NCI-H1048 (cell line): ENCODE measurements around the gene SCAF4.

ENCODE experiments used
- DNase-seq: peaks from one replicate; lab custom pipeline; 2025; lab: John Stamatoyannopoulos, UW

Gene SCAF4

GRCh38 chr21:31711326-31711725, 20.6 kb downstream of the SCAF4 start:
- DNase-seq: no peak

GRCh38 chr21:31710586-31710985, 21.3 kb downstream of the SCAF4 start:
- DNase-seq: no peak

- no peak for DNase-seq
Observed at GRCh38 chr21:31708541-31708940, 23.4 kb downstream of the SCAF4 start.

DNA sequence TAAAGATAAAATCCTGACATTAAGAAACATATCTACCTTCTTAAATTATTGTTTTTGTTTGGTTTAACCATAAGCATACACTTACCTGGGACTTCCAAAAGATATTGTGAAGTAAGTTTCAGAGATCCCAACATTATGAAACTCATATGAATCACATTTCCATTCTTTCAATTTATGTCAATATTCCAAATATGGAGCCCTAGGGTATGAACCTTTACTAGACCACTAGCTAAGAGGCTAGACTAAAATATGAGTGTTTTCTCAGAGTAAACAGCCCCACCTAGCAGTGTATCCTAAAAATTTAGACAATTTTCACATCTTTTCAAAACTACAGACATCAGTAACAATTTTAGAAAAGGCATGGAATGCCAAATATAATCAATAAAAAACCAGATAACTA, 24.4 kb downstream of the SCAF4 start:
- DNase-seq: no peak

DNA sequence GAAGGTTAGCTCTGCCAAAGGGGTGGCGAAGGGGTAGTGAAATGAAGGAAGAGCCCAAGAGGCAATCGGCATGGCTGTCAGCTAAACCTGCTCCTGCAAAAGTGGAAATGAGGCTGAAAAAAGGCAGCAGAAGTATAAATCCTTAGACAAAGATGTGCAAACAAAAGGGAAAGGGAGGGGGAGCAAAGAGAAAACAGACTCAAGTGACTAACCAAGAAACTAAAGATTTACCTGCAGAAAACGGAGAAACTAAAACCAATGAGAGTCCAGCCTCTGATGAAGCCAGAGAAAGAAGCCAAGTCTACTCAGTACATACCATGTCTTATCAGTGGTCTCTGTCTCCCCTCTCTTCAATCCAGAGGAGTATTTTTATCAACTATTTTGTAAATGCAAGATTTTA, 25.4 kb downstream of the SCAF4 start:
- no peak for DNase-seq

GRCh38 chr21:31700040-31700439, 31.9 kb downstream of the SCAF4 start:
- DNase-seq: no peak

- DNase-seq: no peak
Observed at GRCh38 chr21:31698461-31698860, 33.5 kb downstream of the SCAF4 start.

- no peak for DNase-seq
Observed at GRCh38 chr21:31696424-31696823, 35.5 kb downstream of the SCAF4 start.

GRCh38 chr21:31693222-31693621, 38.7 kb downstream of the SCAF4 start:
- no peak for DNase-seq

DNA sequence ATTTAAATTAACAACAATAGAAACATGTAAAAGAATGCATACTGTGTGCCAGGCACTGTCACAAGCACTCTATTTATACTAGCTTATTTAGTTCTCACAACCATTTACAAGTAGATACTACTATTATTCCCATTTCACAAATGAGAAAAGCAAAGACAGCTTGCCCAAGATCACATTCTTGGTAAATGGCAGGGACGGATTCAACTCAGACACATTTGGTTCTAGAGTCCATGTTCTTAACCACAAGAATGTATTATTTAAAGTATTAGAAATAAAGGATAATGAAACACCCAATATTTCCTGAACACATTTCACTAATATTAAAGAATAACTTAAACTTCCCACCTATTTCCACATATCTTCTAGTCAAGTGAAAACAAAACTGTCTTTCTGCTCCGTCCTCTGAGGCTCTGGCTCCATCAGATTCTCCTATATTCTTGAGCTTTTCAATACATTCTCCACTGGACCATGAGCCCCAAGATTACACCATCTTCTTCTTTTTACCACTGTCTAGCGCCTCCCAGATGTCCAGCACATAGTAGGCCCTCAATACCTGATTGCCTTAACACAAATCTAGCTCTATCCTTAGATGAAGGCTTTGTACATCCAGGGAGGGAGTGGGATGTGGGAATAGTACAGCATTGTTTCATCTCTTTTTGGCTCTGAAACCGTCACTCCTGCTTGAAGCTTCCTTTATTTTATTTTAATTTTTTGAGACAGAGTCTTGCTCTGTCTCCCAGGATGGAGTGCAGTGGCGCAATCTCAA, 43.1 kb downstream of the SCAF4 start:
- no peak for DNase-seq

DNA sequence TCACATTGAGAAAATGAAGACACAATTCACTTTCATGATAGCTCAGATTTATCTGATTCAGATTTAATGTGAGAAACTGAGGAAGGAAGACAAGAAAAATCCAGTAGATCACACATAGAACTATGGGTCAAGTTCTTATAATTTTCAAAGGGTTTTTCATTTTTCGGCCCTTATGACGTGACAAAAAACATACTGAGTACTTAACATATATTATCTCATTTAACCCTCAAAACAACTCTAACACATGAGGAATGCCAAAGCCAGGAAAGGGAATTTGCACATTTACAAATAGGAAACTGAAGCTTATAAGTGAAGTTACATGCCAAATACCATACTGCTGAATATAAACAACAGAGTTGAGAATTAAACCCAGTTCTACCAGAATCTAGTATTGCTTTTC, 44.8 kb downstream of the SCAF4 start:
- DNase-seq: no peak

DNA sequence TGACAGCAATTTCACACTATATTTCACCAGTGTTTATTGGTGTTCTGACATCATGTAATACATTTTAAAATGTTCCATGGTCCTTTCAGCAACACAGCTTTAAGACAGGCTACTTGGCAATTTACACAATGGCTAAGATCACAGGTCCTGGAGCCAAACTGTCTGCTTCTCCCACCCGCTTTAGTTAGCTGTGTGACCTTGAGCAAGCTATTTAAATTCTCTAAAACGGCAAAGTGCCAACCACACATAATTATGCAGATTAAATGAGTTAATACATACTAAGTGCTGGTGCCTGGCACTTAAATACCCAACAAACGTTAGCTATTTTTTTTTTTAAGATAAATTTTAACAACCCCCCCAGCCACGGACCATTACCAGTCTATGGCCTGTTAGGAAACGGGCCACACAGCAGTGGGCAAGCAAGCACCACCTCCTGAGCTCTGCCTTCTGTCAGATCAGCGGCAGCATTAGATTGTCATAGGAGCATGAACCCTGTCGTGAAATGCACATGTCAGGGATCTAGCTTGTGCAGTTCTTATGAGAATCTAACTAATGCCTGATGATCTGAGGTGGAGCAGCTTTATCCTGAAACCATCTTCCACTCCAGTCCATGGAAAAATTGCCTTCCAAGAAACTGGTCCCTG, 45.5 kb downstream of the SCAF4 start:
- DNase-seq: no peak

GRCh38 chr21:31684918-31685317, 47.0 kb downstream of the SCAF4 start:
- DNase-seq: no peak

GRCh38 chr21:31683029-31683428, 48.9 kb downstream of the SCAF4 start:
- no peak for DNase-seq

DNA sequence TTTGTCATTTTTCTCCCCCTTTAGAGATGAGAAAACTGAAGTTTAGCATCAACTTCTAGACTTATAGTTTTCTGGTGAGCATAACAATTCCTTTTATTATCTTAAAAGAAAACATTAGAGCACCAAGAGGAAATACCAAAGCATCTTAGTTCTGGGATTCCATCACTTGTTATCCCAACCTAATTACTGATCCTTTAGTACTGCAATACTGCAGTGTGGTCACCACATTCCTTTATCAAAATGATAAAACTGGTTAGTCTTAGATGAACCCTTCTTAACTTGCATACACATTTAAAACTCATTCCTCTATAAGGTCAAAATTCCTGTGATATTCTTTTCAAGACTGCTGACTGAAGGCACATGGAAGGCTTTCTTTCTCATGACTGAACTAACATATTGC, 49.3 kb downstream of the SCAF4 start:
- DNase-seq: no peak

DNA sequence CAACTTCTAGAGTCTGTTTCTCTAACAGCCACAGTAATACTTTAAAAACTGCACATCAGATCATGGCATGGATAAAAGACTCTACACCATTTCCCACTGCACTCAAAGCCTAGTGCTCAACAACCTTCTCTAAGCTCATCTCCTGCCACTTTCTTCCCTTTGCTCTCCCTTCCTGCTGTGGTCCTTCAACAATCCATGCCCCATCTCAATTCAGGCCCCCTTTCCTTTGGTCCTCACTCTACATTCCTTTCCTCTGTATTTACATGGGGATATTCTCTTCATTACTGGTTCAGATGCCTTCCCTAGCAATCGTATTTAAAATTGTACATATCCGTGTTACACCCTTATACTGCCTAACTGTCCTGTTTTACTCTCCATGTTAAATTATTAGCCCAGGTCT, 53.4 kb downstream of the SCAF4 start:
- DNase-seq: no peak

DNA sequence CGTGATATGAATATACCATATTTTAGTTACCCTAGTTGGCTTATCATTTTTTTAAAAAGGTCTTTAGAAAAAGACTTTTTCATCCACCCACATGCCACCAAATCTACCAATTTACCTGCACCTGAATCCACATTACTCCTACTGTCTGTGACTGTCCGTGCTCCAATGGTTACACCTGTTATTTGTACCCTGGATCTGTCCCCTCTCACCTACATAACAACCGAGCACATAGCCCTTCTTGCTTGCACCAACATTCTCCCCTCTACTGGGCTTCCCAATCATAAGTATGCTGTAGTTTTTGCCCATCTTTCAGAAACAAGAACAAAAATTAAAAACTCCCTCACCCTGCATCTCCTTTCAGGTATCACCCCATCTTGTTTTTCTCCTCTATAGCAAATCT, 54.9 kb downstream of the SCAF4 start:
- DNase-seq: no peak

- no peak for DNase-seq
Observed at GRCh38 chr21:31675960-31676359, 56.0 kb downstream of the SCAF4 start.

DNA sequence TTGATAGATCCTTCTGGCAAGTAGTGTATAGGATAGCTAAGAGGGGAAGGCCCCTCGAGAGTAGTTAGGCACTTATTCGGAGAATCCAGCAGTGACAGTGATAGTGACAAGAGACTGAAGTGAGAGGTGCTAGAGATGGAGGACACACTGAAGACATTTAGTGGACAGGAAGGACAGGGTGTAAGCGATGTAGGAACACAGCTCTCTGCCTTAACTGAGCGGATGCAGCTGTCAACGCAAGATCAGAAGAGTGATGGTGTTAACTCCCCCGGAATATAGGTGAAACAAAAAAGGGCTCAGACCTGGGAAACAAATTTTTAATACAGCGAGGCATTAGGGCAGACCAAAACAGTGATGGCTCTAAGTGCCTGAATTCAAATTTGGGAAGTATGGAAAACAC, 56.6 kb downstream of the SCAF4 start:
- no peak for DNase-seq

GRCh38 chr21:31673321-31673912, 58.5 kb downstream of the SCAF4 start:
- DNase-seq: no peak

GRCh38 chr21:31671931-31672330, 60.0 kb downstream of the SCAF4 start:
- no peak for DNase-seq

GRCh38 chr21:31671146-31671716, 60.7 kb downstream of the SCAF4 start:
- no peak for DNase-seq

DNA sequence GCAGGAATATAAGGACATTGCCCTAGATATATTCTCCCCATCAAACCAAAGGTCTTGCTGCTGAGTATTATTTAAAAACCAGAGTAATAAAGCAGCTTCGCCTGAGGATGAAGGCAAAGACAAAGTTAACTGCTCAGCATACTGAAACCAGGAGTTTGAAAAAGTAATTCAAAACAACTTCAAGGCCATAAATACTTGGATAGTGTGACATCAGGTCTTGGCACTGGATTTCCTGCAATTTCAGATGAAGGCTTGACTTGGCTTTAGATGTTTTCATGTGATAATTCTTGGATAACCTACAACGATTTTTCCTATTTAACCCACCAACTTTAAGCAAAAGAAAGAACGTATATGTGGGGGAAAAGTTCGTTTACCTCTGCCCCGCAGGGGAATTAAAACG, 61.8 kb downstream of the SCAF4 start:
- no peak for DNase-seq
